Mesodermal cell (in vitro differentiated cells): ENCODE measurements around the gene MRPS10.

Source experiments
- H3K27ac ChIP-seq: 2 replicates; pipeline ENCODE4 v1.7.0; 2013; ENCODE audit warnings: mild to moderate bottlenecking, low read depth, low read length, moderate library complexity; ENCODE audit not compliant: severe bottlenecking
- H3K36me3 ChIP-seq: 2 replicates; pipeline ENCODE4 v1.7.1; 2013; ENCODE audit warnings: mild to moderate bottlenecking, low read length, moderate library complexity; ENCODE audit not compliant: control insufficient read depth, insufficient read depth
- H3K4me1 ChIP-seq: one replicate; pipeline ENCODE4 v1.7.1; 2013; ENCODE audit warnings: mild to moderate bottlenecking, low read length; ENCODE audit not compliant: insufficient read depth, control insufficient read depth, poor library complexity, severe bottlenecking
- H3K4me3 ChIP-seq: 2 replicates; pipeline ENCODE4 v1.7.0; 2013; ENCODE audit warnings: low read length, control low read depth, mild to moderate bottlenecking; ENCODE audit not compliant: insufficient read depth, poor library complexity, severe bottlenecking; ENCODE audit errors: extremely low read depth
- H3K9me3 ChIP-seq: 2 replicates; pipeline ENCODE4 v1.7.1; 2013; ENCODE audit warnings: mild to moderate bottlenecking, low read length, moderate library complexity; ENCODE audit not compliant: control insufficient read depth
- WGBS, 2 experiments: methylation state at CpG; one replicate each; pipeline ENCODE4 v1.1.5; 2013; ENCODE audit warnings: missing lambda C conversion rate in 2 of 2; ENCODE audit not compliant: insufficient coverage in 2 of 2; 5-methylcytosine and 5-hydroxymethylcytosine counted together

MRPS10 gene

DNA sequence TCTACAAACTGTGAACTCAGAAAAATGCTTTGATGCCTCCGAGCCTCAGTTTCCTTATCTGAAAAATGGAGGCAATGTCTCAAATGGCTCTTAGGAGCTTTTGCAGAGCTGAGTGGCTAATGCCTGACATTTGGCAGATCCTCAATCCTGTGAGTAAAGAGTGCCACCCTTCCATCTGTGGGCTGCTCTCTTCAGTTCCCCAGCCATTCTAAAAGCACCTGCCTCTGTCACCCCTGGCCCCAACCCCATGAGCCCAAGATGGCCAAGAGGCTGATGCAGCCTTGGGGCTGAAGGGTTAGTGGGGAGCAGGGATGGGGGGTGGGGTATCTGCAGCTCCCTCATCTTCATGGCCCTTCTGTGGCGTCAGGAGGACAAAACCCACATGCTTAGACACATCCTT is 59.0 kb downstream of the MRPS10 start:
- Histone ChIP-seq H3K4me1 (peaks cover 8% of the 10 kb centered on the region), H3K4me3 (no peak overlapping the region), H3K36me3 (no peaks in the 10 kb centered on the region), H3K27ac (no peak overlapping the region), H3K9me3 (no peaks in the 10 kb centered on the region)
- WGBS, 2 experiments, result 79 to 80% methylated on average over 1 of the region's 2 CpGs

DNA sequence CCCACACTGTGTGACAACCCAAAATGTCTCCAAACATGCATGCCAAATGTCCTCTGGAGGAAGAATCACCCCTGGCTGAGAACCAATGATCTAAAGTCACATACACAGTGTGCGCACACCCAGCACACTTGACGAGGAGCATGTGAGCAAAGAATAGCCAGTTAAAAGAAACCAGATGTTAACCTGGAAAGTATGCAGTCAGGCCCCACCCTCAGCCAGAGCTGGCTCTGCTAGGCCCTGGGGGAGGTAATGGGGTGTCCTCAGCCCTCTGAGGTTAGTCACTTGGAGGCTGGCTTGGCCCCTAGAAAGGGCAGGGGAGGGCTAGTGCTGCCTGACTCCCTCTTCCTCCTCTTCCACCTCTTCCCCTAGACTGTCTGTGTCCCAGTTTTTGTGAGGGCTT is 59.6 kb downstream of the MRPS10 start:
- 89% methylated on average over 2 of the region's 2 CpGs; no CpG with 5 or more reads in 1 of the 2 experiments for WGBS, 2 experiments
- Histone ChIP-seq H3K4me1 (peaks cover 8% of the 10 kb centered on the region), H3K9me3 (no peaks in the 10 kb centered on the region), H3K36me3 (no peaks in the 10 kb centered on the region), H3K27ac (no peak overlapping the region), H3K4me3 (no peak overlapping the region)
